ENCODE measurements around the gene FYCO1.

The FYCO1 gene

GRCh38 chr3:45869638-45870037, 126.0 kb downstream of the FYCO1 start:
- H3K79me2 ChIP-seq (ENCODE audit: insufficient read depth, low read length), result peaks cover 94% of the 10 kb centered on the region
- H3K9ac ChIP-seq (ENCODE audit: low read depth, low read length), result peak overlapping the region; percentile 56
- H3K4me1 ChIP-seq (ENCODE audit: insufficient read depth, low read length), result peaks cover 99% of the 10 kb centered on the region
- H4K20me1 ChIP-seq (ENCODE audit: insufficient read depth, low read length), result peaks cover 21% of the 10 kb centered on the region; the same call in 1 of the 2 replicates
- H3K27ac ChIP-seq (ENCODE audit: low read length), result peak overlapping the region; percentile 87
- H3K9me3 ChIP-seq (ENCODE audit: insufficient read depth, low read length, severe bottlenecking), result no peaks in the 10 kb centered on the region
- H3K27me3 ChIP-seq (ENCODE audit: insufficient read depth, low read length, poor library complexity), result no peaks in the 10 kb centered on the region
- no peak for TF ChIP-seq EZH2 (IDR thresholded peaks at IDR 0.05; ENCODE audit: borderline replicate concordance, low read depth, low read length, severe bottlenecking)
- TF ChIP-seq, protein P1, sequence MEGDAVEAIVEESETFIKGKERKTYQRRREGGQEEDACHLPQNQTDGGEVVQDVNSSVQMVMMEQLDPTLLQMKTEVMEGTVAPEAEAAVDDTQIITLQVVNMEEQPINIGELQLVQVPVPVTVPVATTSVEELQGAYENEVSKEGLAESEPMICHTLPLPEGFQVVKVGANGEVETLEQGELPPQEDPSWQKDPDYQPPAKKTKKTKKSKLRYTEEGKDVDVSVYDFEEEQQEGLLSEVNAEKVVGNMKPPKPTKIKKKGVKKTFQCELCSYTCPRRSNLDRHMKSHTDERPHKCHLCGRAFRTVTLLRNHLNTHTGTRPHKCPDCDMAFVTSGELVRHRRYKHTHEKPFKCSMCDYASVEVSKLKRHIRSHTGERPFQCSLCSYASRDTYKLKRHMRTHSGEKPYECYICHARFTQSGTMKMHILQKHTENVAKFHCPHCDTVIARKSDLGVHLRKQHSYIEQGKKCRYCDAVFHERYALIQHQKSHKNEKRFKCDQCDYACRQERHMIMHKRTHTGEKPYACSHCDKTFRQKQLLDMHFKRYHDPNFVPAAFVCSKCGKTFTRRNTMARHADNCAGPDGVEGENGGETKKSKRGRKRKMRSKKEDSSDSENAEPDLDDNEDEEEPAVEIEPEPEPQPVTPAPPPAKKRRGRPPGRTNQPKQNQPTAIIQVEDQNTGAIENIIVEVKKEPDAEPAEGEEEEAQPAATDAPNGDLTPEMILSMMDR (IDR thresholded peaks at IDR 0.05; ENCODE audit: borderline replicate concordance, extremely low read depth, low read length, poor library complexity, severe bottlenecking), result no peak
- ATAC-seq (ENCODE audit: insufficient read depth, low read depth) (no peak), DNase-seq (no peak)
- no peak overlapping the region for H2AFZ ChIP-seq (ENCODE audit: low read depth, low read length)
- H3K36me3 ChIP-seq (ENCODE audit: insufficient read depth, low read length), result peaks cover 19% of the 10 kb centered on the region
- peak overlapping the region; percentile 54 for H3K4me2 ChIP-seq (ENCODE audit: insufficient read depth, low read length)
- peak overlapping the region in 1 of 2 experiments; percentile 10; a peak in 2 of 4 replicates for H3K4me3 ChIP-seq (ENCODE audit: low read depth in 1 of 2, low read length in 2 of 2)

GRCh38 chr3:45868650-45869049, 127.0 kb downstream of the FYCO1 start:
- Histone ChIP-seq H2AFZ (ENCODE audit: low read depth, low read length) (no peak overlapping the region), H3K4me3 (ENCODE audit: low read depth in 1 of 2, low read length in 2 of 2) (peak overlapping the region in 1 of 2 experiments; percentile 10; a peak in 2 of 4 replicates), H3K36me3 (ENCODE audit: insufficient read depth, low read length) (peaks cover 18% of the 10 kb centered on the region), H3K79me2 (ENCODE audit: insufficient read depth, low read length) (peaks cover 94% of the 10 kb centered on the region), H4K20me1 (ENCODE audit: insufficient read depth, low read length) (peaks cover 18% of the 10 kb centered on the region; the same call in 1 of the 2 replicates), H3K4me1 (ENCODE audit: insufficient read depth, low read length) (peaks cover 99% of the 10 kb centered on the region), H3K9ac (ENCODE audit: low read depth, low read length) (peak overlapping the region; percentile 56), H3K27me3 (ENCODE audit: insufficient read depth, low read length, poor library complexity) (no peaks in the 10 kb centered on the region), H3K27ac (ENCODE audit: low read length) (peak overlapping the region; percentile 87), H3K4me2 (ENCODE audit: insufficient read depth, low read length) (peak overlapping the region; percentile 54), H3K9me3 (ENCODE audit: insufficient read depth, low read length, severe bottlenecking) (no peaks in the 10 kb centered on the region)
- no peak for DNase-seq
- TF ChIP-seq EZH2 (IDR thresholded peaks at IDR 0.05; ENCODE audit: borderline replicate concordance, low read depth, low read length, severe bottlenecking), result no peak
- TF ChIP-seq, protein P1 (IDR thresholded peaks at IDR 0.05; ENCODE audit: borderline replicate concordance, extremely low read depth, low read length, poor library complexity, severe bottlenecking), result no peak
- no peak for ATAC-seq (ENCODE audit: insufficient read depth, low read depth)

GRCh38 chr3:45868213-45868612, 127.4 kb downstream of the FYCO1 start:
- Histone ChIP-seq H3K36me3 (ENCODE audit: insufficient read depth, low read length) (peaks cover 22% of the 10 kb centered on the region), H3K27me3 (ENCODE audit: insufficient read depth, low read length, poor library complexity) (no peaks in the 10 kb centered on the region), H3K9ac (ENCODE audit: low read depth, low read length) (peak overlapping the region; percentile 56), H3K79me2 (ENCODE audit: insufficient read depth, low read length) (peaks cover 94% of the 10 kb centered on the region), H3K4me1 (ENCODE audit: insufficient read depth, low read length) (peaks cover 99% of the 10 kb centered on the region), H3K4me2 (ENCODE audit: insufficient read depth, low read length) (peak overlapping the region; percentile 54), H3K27ac (ENCODE audit: low read length) (peak overlapping the region; percentile 87), H2AFZ (ENCODE audit: low read depth, low read length) (no peak overlapping the region), H3K9me3 (ENCODE audit: insufficient read depth, low read length, severe bottlenecking) (no peaks in the 10 kb centered on the region), H4K20me1 (ENCODE audit: insufficient read depth, low read length) (peaks cover 23% of the 10 kb centered on the region; the same call in 1 of the 2 replicates), H3K4me3 (ENCODE audit: low read depth in 1 of 2, low read length in 2 of 2) (no peak overlapping the region)
- TF ChIP-seq EZH2 (IDR thresholded peaks at IDR 0.05; ENCODE audit: borderline replicate concordance, low read depth, low read length, severe bottlenecking), result no peak
- TF ChIP-seq, protein P1 (IDR thresholded peaks at IDR 0.05; ENCODE audit: borderline replicate concordance, extremely low read depth, low read length, poor library complexity, severe bottlenecking), result no peak
- DNase-seq (no peak), ATAC-seq (ENCODE audit: insufficient read depth, low read depth) (no peak)

Measured in DND-41 (cell line).